HG03575 (cell line): ENCODE results near the gene DENND6B.
"Not testable (repeated sequence)": the region's sequence is repeated elsewhere in the genome, so short reads cannot be mapped to it uniquely, and the experiment has no call there.

Experiments used
- ATAC-seq: cut with Tn5 transposase; IDR thresholded peaks from one replicate; pipeline ENCODE4 v1.9.1; 2021; ENCODE audit not compliant: unreplicated experiment, insufficient number of reproducible peaks, low FRiP score; ENCODE audit errors: extremely low read depth

DENND6B gene

DNA sequence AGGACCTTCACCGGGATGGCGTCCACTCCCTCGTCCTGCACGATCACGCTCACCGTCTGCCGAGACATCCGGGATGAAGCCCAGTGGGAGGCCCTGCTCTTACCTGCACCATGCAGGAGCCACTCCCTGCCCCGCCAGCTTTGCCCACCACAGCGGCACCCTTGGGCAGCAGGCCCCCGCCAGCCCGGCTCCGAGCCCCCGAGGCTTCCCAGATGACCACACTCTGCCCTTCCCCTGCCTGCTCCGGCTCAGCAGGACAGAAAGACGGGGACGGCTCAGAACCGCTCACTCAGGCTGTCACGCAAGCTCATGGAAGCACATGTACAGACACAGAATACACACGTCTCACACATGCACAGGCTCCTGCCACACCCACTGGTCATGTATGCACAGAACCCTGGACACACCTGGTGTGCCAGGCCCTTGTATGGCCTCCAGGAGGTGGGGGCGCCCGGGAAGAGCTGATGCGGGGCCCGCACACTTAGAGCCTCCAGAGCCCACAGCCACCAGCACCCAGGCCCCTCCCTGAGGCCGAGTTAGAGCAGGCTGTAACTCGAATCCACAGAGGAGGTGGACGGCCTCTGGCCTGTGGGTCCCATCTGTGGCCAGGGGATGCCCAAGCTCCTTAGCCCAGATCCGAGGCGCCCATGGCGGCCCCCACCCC, 47.7 kb downstream of the DENND6B start:
- ATAC-seq: no peak

DNA sequence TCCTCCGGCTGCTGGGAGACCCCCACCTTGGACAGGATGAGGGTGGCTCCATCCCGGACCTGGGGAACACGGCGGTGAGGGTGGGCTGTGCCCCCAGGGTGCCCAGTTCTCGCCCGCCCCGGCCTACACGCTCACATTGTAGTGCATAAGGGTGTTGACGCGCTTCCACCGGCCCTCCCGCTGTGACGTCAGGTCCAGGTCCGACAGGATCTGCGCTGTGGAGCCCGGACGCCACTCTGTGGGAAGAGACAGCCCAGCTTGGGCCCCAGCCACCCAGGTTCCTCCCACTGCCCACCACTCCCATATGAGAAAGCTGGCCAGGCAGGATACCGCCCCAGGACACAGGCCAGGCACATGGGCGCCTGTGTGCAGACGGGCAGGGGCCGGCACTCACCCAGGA, 48.4 kb downstream of the DENND6B start:
- no peak for ATAC-seq

DNA sequence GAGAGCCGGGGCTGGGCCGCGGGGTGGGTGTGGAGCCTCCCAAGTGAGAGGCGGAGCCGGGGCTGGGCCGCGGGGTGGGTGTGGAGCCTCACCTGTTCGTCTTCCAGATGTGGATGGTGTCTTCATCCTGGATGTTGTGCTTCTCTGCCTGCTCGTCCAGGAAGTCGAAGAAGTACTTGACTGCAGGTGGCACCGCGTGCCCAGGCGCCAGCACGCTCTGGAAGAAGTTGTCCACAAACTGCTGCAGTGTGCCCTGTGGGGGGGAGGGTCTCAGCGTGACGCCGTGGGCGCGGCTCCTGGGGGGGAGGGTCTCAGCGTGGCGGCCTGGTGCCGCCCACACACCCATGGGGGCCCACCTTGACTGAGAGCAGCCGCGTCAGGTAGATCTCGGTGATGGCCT, 49.1 kb downstream of the DENND6B start:
- no peak for ATAC-seq

DNA sequence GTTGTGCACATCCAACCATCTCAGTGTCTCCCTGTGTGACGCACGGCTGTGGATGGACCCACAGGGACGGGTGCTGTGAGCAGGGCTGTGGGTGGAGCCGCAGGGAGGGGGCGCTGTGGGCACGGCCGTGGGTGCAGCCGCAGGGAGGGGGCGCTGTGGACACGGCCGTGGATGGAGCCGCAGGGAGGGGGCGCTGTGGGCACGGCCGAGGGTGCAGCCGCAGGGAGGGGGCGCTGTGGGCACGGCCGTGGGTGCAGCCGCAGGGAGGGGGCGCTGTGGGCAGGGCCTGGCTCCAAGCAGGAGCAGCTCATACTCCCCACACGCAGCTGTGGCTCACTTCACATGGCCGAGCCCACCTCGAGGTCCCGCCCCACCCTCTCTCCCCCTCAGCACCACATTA, 50.7 kb downstream of the DENND6B start:
- ATAC-seq: no peak

DNA sequence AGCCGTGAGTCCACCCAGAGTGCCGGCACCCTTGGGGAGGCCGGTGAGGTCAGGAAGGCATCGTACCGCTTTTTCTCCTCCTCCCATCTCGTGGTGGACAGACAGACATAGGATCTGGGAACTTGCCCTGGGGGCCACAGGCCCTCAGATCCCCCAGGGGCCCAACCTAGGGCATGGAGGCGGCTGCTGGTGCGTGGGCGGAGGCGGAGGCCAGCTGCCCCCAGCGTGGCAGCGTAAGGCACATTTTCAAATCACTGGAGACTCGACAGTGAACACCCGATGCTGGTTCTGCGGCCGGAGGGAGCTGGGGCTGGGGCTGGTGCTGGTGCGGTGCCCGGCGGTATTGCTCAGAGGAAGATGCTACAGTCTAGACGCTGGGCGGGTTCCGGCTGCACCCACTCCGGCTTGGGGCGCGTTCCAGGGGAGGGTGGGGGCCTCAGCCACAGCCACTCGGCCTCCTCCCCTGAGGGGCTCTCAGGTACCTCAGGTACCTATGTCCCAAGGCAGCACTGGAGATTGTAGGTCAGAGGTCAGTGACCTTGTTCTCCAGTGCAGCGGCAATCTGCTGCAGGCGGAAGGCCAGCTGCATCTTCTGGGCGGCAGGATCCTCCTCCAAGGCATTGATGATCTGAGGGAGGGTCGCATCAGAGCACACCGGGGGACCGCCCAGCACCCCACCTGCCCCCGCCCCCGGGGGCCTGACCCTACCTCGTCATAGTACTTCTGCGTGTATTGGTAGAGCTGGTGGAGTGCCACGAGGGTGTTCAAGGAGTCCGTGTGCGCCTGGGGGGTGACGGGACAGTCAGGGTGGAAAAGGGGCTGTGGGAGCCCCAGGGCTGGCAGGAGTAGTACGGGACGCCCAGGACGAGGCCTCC, 51.4 kb downstream of the DENND6B start:
- no peak for ATAC-seq

DNA sequence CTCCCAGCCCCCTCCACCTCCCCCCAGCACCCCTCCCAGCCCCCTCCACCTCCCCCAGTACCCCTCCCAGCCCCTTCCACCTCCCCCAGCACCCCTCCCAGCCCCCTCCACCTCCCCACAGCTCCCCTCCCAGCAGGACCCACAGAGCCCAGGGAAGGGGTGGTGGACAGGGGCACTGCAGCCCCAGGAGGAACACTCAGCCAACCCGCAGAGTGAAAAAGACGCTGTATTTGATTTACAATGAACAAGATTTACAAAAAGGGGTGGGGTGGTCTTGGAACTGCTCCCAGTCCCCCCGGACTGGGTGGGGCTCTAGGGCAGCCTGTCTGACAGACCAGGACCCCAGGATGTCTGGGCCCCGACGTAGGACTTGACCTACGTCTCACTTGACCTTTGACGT, 52.0 kb downstream of the DENND6B start:
- ATAC-seq: no peak

DNA sequence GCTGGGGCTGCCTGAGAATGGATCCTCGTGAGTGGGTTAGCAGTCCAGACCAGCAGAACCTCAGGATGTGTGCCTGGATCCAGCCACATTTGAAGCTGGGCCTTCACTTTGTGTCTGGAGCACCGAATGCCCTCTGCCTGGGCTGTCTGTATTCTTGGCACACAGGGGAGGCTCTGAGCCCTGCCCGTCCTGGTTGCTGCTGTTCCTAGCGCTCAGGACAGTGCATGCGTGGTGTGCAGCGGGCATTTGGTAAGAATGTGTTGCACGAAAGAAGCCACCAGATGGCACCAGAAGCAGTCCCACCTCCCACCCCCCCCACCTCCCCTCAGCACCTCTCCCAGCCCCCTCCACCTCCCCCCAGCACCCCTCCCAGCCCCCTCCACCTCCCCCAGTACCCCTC, 52.5 kb downstream of the DENND6B start:
- ATAC-seq: no peak

DNA sequence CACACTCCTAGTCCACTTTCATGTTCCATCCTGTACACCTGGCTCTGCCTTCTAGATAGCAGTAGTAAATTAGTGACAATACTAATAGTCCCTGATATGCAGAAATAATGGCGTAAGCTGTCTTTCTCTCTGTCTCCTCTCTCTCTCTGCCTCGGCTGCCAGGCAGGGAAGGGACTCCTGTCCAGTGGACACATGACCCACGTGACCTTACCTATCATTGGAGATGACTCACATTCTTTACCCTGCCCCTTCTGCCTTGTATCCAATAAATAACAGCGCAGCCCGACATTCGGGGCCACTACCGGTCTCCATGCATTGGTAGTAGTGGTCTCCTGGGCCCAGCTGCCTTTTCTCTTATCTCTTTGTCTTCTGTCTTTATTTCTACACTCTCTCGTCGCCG, 53.0 kb downstream of the DENND6B start:
- ATAC-seq: not testable (repeated sequence)

DNA sequence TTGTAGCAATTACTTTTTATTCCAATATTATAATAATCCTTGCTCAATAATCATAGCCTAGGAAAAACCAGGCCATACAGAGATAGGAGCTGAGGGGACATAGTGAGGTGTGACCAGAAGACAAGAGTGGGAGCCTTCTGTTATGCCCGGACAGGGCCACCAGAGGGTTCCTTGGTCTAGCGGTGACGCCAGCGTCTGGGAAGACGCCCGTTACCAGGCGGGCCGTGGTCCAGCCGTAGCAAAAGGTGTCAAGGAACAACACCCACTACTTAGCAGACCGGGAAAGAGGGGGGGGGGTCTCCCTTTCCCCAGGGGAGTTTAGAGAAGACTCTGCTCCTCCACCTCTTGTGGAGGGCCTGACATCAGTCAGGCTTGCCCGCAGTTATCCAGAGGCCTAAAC, 53.5 kb downstream of the DENND6B start:
- ATAC-seq: not testable (repeated sequence)

DNA sequence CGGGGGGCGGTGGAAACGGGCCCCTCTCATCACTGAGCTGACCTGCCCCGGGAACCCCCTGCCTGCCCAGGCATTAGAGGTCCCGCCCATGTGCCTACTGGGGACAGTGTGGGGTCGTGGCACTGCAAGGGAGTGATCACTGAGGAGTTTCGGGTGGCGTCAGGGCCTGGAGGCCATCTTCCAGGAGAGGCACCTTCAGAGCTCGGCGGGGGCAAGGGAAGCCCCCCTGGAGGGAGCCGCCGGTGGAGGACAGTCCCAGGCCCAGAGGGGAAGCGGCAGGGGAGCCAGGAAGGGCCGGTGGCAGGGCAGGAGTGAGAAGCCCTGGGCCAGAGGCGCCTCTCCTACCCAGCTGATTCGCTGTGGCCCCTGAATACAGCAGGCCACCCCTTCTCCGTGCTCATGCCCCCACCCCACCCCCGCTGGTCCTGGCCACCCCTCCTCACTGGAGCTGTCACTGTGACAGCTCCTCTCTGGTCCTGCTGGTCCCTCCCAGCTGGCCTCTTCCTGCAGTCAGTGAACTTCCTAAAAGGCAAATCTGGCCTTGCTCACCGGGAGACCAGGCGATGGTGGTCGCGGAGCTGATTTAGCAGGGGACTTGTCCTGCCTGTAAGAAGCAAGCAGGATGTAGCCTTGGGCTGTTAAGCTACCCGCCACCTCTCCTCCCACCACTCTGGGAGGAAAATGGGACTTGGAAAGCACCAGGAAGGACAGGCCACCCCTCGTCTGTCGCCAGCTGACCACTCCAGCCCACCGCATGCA, 54.6 kb downstream of the DENND6B start:
- no peak for ATAC-seq

DNA sequence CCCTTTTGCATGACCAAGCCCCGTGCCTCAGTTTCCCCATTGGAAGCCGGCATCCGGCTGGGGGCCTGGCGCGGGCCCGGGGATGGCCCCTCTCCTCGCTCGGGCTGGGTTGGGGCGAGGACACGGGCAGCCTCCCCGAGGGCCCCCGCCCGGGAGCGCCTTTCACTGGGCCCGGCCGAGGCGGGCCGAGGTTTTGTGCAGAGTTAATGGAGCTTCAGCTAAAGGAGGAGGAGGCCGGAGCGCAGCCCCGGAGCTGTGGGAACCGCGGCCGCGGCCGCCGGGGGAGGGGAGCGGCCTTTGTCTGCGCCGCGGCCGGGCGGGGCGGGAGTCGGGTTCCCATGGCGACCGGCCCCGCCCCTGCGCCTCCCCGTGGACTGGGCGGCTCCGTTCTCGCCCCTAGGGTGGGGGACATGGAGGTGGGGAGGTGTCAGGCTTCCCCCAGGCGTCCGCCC, 55.3 kb downstream of the DENND6B start:
- no peak for ATAC-seq

DNA sequence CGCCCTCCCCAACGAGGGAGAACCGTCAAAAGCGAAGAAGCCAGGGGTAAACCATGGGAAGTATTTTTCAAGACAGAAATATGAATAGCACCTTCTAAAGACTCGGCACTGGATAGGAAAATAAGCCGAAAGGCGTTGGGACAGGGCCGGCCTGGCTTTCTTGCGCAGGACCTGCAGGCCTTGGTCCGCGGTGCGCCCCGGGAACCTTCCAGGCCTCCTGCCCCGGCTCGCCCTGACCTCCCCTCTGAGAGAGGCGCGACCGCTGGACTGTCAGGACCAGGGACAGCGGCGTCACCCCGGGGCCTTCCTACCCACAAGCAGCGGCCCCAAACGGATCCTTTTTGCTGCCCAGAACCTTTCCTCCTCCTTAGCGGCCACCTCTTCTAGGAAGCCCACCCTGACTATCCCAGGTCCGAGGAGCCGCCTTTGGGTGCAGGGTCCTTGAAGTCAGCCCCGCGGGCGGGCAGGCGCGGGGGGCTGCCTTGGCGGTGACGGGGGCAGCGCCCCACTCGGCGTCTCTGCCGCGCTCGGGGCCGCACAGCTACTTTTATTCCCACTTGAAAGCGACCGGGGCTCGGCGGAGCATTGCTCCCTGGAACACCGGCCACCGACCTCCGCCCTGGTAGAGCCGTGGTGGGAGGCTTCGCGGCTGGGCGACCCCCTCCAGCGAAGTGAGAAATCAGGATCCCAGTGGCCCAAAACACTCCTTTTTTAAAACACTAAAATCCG, 56.0 kb downstream of the DENND6B start:
- ATAC-seq: no peak

DNA sequence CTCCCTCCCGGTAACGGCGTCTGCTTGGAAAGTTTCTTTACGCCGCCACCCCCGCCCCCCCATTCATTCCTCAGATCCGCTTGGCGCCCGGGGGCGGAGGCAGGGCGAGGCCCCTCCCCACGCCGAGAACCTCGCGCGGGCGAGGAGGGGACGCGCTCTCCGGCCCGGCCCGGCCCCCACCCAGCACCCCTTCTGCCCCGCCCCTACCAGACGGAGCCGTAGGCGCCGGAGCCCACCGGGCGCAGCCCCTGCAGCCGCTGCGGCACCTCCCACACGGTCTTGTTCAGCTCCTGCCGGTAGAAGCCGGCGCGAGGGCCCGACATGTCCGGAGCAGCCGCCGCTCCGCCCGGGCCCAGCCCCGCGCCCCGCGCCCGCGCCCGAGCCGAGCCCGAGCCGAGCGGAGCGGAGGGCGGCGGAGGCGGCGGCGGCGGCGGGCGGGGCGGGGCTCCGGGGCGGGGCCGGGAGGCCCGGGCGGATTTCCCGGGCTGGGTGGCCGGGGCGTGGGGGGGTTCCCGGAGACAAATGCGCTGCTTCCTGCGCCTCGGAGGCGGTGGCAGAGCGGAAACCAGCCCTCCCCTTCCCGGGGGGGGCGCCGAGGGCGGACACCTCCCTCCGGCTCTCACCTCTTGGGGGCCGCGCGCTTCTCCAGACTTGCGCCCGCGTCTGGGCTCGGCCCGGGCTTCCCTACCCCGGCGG, 56.7 kb downstream of the DENND6B start, which contains the start of gene MAPK11:
Gene MAPK11, minus strand, starts transcription at position 411 of the 696 bp plus-strand sequence. Its CDS starts 88 bp downstream, at position 323.
- no peak for ATAC-seq

DNA sequence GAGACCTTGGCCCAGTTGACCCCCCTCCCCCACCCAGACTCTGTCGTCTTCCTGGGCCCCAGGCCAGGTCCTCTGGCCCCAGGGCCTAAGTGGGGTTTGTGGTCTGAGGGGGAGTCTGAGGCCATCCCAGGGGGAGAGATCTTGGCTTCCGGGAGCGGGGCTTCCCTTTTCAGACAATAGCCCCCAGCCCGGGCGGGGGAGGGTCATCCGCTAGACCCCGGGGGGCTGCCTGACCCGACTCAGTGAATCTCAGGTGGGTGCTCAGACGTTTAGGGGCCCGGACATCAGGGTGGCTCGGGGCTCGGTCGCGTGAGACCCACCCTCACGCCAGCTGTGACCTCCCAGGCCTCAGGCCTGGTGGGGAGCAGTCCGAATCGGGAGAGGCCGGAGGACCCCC, 57.2 kb downstream of the DENND6B start:
- no peak for ATAC-seq

DNA sequence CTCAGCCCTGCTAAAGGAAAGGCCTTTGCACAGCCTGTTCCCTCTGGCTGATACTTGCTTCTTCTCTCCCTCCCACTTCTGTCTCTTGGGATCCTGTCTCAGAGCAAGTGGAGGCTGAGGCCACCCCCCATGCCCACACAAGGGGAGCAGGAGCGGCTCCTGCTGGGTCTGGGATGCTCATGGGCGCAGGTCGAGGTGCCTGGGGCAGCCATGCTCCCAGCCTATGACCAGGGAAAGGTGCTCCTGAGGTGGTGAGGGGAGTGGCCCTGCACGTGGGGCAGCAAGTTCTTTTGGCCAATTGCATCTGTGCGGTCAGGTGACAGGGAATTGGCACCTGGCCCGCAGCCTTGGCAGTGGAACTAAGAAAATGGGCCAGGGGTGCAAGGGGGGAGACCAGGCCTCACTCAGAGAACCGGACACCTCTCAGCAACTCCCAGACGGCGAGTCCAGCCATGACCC, 58.1 kb downstream of the DENND6B start:
- ATAC-seq: no peak

DNA sequence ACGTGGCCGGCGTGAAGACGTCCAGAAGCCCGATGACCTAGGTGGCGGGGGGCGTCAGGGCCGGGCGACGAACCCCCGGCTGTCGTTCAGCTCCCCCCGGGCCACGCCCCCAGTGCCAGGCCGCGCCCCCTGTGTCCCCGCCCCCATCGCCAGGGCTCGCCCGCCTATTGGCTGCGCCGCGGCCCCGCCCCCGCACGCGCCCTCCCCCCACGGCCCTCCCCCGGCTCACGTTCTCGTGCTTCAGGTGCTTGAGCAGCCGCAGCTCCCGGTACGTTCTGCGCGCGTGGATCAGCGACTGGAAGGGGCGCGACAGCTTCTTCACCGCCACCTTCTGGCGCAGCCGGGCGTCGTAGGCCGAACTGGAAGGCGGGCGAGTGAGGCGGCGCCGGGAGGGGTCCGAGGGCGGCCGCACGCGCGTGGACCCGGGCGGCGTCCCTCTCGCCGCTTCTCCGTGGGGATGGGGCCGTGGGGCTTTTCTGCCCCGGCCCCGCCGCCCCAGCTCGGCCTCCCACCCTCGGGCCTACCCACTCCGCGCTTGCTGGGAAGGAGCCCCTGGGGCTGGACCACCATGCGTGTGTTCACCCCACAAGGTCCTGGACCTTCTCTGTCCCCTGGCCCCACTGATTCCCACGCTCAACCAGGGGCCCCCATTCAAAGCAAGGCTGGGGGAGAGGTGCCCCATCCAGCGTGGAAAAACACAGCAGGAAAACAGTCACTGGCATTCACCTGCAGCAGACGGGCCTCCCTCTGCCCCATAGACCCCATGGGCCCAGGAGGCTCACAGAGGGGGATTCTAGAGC, 59.0 kb downstream of the DENND6B start:
- ATAC-seq: no peak

DNA sequence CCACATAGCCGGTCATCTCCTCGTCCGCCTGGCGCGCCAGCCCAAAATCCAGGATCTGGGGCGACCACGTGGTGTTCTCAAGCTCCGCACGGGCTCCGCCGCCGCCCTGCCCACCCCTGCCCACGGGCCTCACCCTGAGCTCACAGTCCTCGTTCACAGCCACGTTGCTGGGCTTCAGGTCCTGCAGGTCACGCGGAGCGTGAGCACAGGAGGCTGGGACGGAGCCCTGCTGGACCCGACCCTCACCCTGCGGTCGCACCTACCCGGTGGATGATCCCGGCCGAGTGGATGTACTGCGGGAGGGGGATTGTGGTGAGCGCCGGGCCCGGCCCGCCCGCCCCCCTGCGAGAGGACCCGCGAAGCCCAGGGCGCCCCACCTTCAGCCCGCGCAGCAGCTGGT, 59.8 kb downstream of the DENND6B start:
- no peak for ATAC-seq
